Common myeloid progenitor, CD34-positive (primary cell): ENCODE results near the gene SYN1. TPM values are rescaled to one million over a fixed set of nuclear protein-coding genes. Genes with fewer than 3 reads are reported as not detected.
A peak's percentile ranks its signal among the peaks of the same experiment; 100 is the strongest.
"Not testable (repeated sequence)": the region's sequence is repeated elsewhere in the genome, so short reads cannot be mapped to it uniquely, and the experiment has no call there.

Experiments
- CTCF ChIA-PET: fragments of 350-600 bp; sonication (Branson Sonifier 250); formaldehyde crosslinking; loops from one replicate; lab custom pipeline; 2021; ENCODE audit warnings: antibody characterized with exemption; lab: Charles Lee
- POLR2A ChIA-PET: fragments of 350-600 bp; sonication (Branson Sonifier 250); formaldehyde crosslinking; loops from one replicate; lab custom pipeline; 2021; ENCODE audit warnings: antibody characterized with exemption; lab: Charles Lee
- DNase-seq, 3 donors: peaks; one replicate each; pipeline versions ENCODE4 v3.0.0 to v3.0.0-alpha.2; 2013
- H3K27ac ChIP-seq, 2 experiments: 1 replicate in 1 of 2; 2 replicates in 1 of 2; pipeline ENCODE4 v1.7.0; 2013; ENCODE audit warnings: inconsistent platforms in 2 of 2, low read length in 2 of 2, mild to moderate bottlenecking in 2 of 2, low read depth in 1 of 2, moderate library complexity in 1 of 2; ENCODE audit not compliant: severe bottlenecking in 2 of 2, insufficient read depth in 1 of 2, poor library complexity in 1 of 2
- H3K27me3 ChIP-seq, 5 experiments: replicated peaks in 2 of 5; 1 replicate in 3 of 5; 2 replicates in 2 of 5; pipeline versions ENCODE4 v1.6.1 to v1.7.0; 2013; ENCODE audit warnings: low read length in 4 of 5, mild to moderate bottlenecking in 2 of 5, moderate library complexity in 2 of 5, inconsistent platforms in 1 of 5; ENCODE audit not compliant: insufficient read depth in 5 of 5, control insufficient read depth in 4 of 5
- H3K36me3 ChIP-seq, 4 experiments: 1 replicate in 2 of 4; 2 replicates in 2 of 4; pipeline versions ENCODE4 v1.6.1 to v1.7.0; 2013; ENCODE audit warnings: low read length in 3 of 4, control low read depth in 1 of 4, mild to moderate bottlenecking in 1 of 4; ENCODE audit not compliant: control insufficient read depth in 4 of 4, insufficient read depth in 4 of 4
- H3K4me1 ChIP-seq, 4 experiments: 1 replicate in 3 of 4; 2 replicates in 1 of 4; pipeline versions ENCODE4 v1.6.1 to v1.7.1; 2013; ENCODE audit warnings: low read length in 3 of 4, mild to moderate bottlenecking in 3 of 4, control low read depth in 1 of 4, inconsistent platforms in 1 of 4, moderate library complexity in 1 of 4; ENCODE audit not compliant: control insufficient read depth in 4 of 4, insufficient read depth in 4 of 4; ENCODE audit errors: control extremely low read depth in 1 of 4
- H3K4me3 ChIP-seq, 7 experiments: 1 replicate in 4 of 7; 2 replicates in 3 of 7; pipeline versions ENCODE4 v1.5.1 to v1.7.0; 2013; ENCODE audit warnings: mild to moderate bottlenecking in 7 of 7, low read length in 6 of 7, moderate library complexity in 6 of 7, inconsistent platforms in 2 of 7, low read depth in 2 of 7, control low read depth in 1 of 7; ENCODE audit not compliant: insufficient read depth in 4 of 7, control insufficient read depth in 1 of 7; ENCODE audit errors: extremely low read depth in 1 of 7
- H3K9me3 ChIP-seq, 5 experiments: 1 replicate in 4 of 5; 2 replicates in 1 of 5; pipeline versions ENCODE4 v1.6.1 to v1.7.1; 2013; ENCODE audit warnings: low read length in 4 of 5, mild to moderate bottlenecking in 2 of 5, inconsistent platforms in 1 of 5, low read depth in 1 of 5, moderate library complexity in 1 of 5; ENCODE audit not compliant: control insufficient read depth in 4 of 5, insufficient read depth in 2 of 5; ENCODE audit errors: control extremely low read depth in 1 of 5
- WGBS: methylation state at CpG from one replicate; pipeline ENCODE4 v1.1.5; 2013; ENCODE audit not compliant: insufficient coverage; 5-methylcytosine and 5-hydroxymethylcytosine counted together
- polyA plus RNA-seq: library from polyadenylated mRNA; unstranded; fragments of 120-200 nt; gene quantifications from one replicate; pipeline ENCODE4 v1.2.1, GENCODE V29; 2013

Gene SYN1
- polyA plus RNA-seq: 2.4 TPM

DNA sequence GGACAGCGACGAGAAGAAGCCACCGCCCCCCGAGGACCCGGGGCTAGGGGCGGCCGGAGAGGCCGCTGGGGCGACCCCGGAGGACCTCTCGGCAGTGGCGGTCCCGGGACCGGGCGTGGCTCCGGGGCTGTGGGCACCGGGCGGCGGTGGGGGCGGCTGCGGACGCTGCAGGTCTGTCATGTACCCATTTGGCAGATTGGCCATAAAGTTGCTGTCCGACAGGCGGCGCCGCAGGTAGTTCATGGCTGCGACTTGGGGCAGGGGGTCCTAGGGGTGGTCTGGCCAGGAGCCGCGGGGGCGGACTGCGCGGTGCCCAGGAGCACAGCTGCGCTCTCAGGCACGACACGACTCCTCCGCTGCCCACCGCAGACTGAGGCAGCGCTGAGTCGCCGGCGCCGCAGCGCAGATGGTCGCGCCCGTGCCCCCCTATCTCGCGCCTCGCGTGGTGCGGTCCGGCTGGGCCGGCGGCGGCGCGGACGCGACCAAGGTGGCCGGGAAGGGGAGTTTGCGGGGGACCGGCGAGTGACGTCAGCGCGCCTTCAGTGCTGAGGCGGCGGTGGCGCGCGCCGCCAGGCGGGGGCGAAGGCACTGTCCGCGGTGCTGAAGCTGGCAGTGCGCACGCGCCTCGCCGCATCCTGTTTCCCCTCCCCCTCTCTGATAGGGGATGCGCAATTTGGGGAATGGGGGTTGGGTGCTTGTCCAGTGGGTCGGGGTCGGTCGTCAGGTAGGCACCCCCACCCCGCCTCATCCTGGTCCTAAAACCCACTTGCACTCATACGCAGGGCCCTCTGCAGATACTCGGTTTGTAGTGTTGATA, at the start of gene SYN1:
SYN1 (minus strand) TSS at position 372 of the 817 bp plus-strand sequence; CDS start at position 243, 129 bp downstream.
- Histone ChIP-seq H3K27me3 (peaks cover 0 to 11% (median 2%) of the 10 kb centered on the region in 5 experiments), H3K36me3 (no peaks in the 10 kb centered on the region), H3K27ac (no peak within 1 kb of the TSS), H3K9me3 (peaks cover 0 to 3% (median 0%) of the 10 kb centered on the region in 5 experiments), H3K4me1 (peaks cover 0 to 15% (median 6%) of the 10 kb centered on the region in 4 experiments), H3K4me3 (peak within 1 kb of the TSS in 4 of 7 experiments; percentile 36 to 46 (median 46))
- 39% methylated on average over 64 of the region's 88 CpGs for WGBS
- POLR2A ChIA-PET: interaction anchor here (1.4 kb wide), 1 partner anchor 9 kb away, joined by 3 read pairs; no protein-coding TSS in a partner anchor
- peak; percentile 84 to 93 (median 92) for DNase-seq
- CTCF ChIA-PET: no interaction called here

DNA sequence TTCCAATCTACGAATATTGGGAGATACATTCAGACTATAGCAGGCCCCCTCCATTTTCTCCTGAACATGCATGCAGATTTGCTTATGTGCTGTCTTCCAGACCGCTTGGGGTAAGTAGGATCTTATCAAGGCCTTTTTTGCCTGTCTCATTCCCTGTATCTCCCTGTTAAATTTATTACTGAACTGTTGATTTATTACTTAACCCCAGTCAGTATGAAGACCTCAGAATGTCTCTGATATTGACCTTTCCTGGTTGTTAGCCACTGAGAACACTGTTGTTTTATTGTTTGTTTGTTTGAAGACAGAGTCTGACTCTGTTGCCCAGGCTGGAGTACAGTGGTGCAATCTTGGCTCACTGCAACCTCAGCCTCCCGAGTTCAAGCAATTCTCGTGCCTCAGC, 46.1 kb upstream of the SYN1 start:
- H3K4me1 ChIP-seq: not testable (repeated sequence)

DNA sequence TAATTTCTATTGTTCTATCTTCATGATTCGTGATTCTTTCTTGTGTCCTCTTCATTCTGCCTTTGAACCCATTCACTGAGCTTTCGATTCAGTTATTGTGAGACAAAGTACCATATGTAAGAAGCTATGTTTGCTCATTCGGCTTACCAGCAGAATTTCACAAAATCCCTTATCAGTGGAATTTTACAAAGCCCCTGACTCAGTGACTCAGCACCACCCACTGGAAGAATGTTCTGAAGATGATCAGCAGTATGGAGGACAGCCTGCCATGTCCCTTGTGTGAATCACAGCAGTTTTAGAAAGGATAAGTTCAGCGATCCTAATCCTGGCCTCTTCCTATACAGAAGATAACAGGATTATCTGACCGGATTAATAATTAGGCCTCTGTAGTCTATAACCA, 45.1 kb upstream of the SYN1 start:
- peaks cover 0 to 2% (median 0%) of the 10 kb centered on the region in 4 experiments for H3K4me1 ChIP-seq
- ChIA-PET CTCF (no interaction called here), POLR2A (no interaction called here)
- no peaks in the 10 kb centered on the region for H3K27me3 ChIP-seq
- no peak overlapping the region for H3K27ac ChIP-seq
- no peaks in the 10 kb centered on the region for H3K9me3 ChIP-seq
- WGBS: 93% methylated on average over 4 of the region's 5 CpGs
- H3K4me3 ChIP-seq: no peak overlapping the region
- no peak for DNase-seq
- no peaks in the 10 kb centered on the region for H3K36me3 ChIP-seq

More for the DNA sequence above, 46.1 kb upstream of the SYN1 start:
- CTCF ChIA-PET, H3K27ac ChIP-seq, H3K9me3 ChIP-seq, POLR2A ChIA-PET, H3K27me3 ChIP-seq, H3K4me3 ChIP-seq, DNase-seq, H3K36me3 ChIP-seq: not testable (repeated sequence)
- WGBS: 82% methylated on average over 4 of the region's 4 CpGs

DNA sequence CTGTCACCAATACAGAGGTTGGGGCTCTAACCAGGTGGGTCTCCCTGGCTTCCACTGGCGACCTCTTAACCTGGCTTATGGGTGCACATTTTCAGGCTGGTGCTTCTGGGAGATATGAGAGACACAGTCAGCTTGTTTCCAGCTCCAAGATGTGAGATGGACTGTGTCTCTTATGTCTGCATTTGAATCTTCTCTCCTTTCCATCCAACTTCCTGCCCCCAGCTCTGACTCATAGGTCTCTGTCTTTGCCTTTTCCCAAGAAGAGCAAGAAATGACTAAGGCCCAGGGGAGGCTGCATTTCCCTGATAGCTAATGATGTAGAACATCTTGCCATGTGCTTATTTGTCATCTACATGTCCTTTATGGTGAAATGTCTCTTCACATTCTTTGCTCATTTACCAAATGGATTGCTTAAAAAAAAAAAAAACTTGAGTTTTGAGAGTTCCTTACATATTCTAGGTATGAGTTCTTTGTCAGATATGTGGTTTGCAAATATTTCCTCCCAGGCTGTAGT, 42.5 kb upstream of the SYN1 start:
- Histone ChIP-seq H3K27ac (no peak overlapping the region), H3K9me3 (peaks cover 0 to 4% (median 0%) of the 10 kb centered on the region in 5 experiments), H3K4me3 (no peak overlapping the region), H3K36me3 (peaks cover 0 to 7% (median 1%) of the 10 kb centered on the region in 4 experiments), H3K27me3 (no peaks in the 10 kb centered on the region), H3K4me1 (peaks cover 0 to 15% (median 0%) of the 10 kb centered on the region in 4 experiments)
- ChIA-PET CTCF (no interaction called here), POLR2A (no interaction called here)
- no CpG with 5 or more reads among the region's 1 CpG for WGBS
- no peak for DNase-seq

DNA sequence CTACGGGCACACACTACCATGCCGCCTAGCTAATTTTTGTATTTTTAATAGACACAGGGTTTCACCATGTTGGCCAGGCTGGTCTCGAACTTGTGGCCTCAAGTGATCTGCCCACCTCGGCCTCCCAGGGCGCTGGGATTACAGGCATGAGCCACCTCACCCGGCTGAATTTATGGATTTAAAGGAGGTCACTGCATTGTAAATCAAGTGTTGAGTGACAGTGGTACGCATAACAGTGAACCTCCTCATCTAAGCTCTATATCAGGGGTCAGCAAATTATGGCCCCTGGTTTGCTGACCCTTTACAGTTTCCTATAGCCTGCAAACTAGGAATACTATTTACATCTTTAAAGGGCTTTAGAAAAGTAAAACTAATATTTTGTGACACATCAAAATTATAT, 41.9 kb upstream of the SYN1 start:
- Histone ChIP-seq H3K27me3 (no peaks in the 10 kb centered on the region), H3K9me3 (peaks cover 0 to 4% (median 0%) of the 10 kb centered on the region in 5 experiments), H3K4me3 (no peak overlapping the region), H3K36me3 (peaks cover 0 to 13% (median 6%) of the 10 kb centered on the region in 4 experiments), H3K4me1 (peaks cover 0 to 15% (median 0%) of the 10 kb centered on the region in 4 experiments), H3K27ac (no peak overlapping the region)
- 96% methylated on average over 5 of the region's 7 CpGs for WGBS
- ChIA-PET POLR2A (no interaction called here), CTCF (no interaction called here)
- no peak for DNase-seq

DNA sequence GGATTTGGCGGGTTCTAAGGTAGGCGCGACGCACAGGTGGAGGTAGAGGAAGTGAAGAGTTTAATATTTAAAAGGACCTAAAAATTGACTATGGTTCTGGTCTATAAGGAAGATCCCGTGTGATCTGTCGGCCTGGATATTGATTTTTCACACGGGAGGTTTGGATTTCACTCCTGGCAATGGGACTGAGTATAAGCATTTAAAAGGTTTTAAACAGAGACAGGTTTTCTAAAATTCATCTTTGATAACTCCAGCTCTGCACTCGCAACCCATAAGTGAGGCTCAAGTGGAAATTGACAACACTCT, 39.7 kb upstream of the SYN1 start:
- Histone ChIP-seq H3K4me3 (peak overlapping the region in 5 of 7 experiments; percentile 51 to 85 (median 73)), H3K36me3 (peaks cover 0 to 25% (median 12%) of the 10 kb centered on the region in 4 experiments), H3K9me3 (peaks cover 0 to 4% (median 0%) of the 10 kb centered on the region in 5 experiments), H3K27me3 (no peaks in the 10 kb centered on the region), H3K4me1 (peaks cover 0 to 15% (median 0%) of the 10 kb centered on the region in 4 experiments), H3K27ac (peak overlapping the region; percentile 94 to 98)
- DNase-seq: no peak
- WGBS: 63% methylated on average over 8 of the region's 8 CpGs
- ChIA-PET CTCF (no interaction called here), POLR2A (no interaction called here)
